ENCODE results near the gene PSD2. TPM values are rescaled to one million over a fixed set of nuclear protein-coding genes. Genes with fewer than 3 reads are reported as not detected.
A peak's percentile ranks its signal among the peaks of the same experiment; 100 is the strongest.

PSD2 gene
- total RNA-seq, 2 donors from 2014 or later, result not detected

DNA sequence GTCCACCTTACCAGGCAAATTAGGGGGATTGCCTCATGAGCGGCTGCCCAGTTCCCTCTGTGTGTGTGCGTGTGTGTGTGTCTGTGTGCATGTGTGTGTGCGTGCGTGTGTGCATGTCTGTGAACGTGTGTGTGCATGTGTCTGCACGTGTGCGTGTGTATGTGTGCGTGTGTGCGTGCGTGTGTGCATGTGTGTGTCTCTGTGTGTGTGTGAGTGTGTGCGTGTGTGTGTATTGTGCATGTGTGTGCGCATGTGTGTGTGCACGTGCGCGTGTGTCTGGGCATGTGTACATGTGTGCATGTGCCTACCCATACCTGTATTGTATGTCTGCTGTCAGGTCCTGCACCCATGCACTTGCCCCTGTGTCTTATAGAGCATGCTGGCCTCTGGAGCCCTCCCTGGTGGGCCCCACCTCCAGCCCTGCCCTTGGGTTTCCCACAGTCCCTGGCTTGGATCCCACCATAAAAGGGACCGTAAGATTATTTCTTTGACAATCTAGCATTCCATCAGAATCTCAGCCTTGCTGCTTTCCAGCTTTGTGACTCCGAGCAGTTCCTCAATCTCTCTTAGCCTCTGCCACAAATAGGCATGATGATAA is 9.3 kb downstream of the PSD2 start:
- no peaks in the 10 kb centered on the region for H3K9me3 Mint-ChIP-seq
- ATAC-seq (replicated peaks in 1 of 2) (no peak), DNase-seq (no peak)
- H3K4me3 Mint-ChIP-seq, result no peak overlapping the region
- H3K27me3 Mint-ChIP-seq (ENCODE audit: low read depth), result peaks cover 36% of the 10 kb centered on the region
- H3K27ac Mint-ChIP-seq, result no peak overlapping the region
- no peaks in the 10 kb centered on the region for H3K4me1 Mint-ChIP-seq (ENCODE audit: low read depth)
- H3K36me3 Mint-ChIP-seq (ENCODE audit: insufficient read depth in 2 of 2), result no peaks in the 10 kb centered on the region

GRCh38 chr5:139805545-139805944 is 9.9 kb downstream of the PSD2 start:
- H3K9me3 Mint-ChIP-seq, result no peaks in the 10 kb centered on the region
- H3K4me1 Mint-ChIP-seq (ENCODE audit: low read depth), result no peaks in the 10 kb centered on the region
- no peak overlapping the region for H3K27ac Mint-ChIP-seq
- no peak overlapping the region for H3K4me3 Mint-ChIP-seq
- no peak for ATAC-seq (replicated peaks in 1 of 2)
- H3K27me3 Mint-ChIP-seq (ENCODE audit: low read depth), result peaks cover 30% of the 10 kb centered on the region
- no peaks in the 10 kb centered on the region for H3K36me3 Mint-ChIP-seq (ENCODE audit: insufficient read depth in 2 of 2)
- DNase-seq, result no peak

DNA sequence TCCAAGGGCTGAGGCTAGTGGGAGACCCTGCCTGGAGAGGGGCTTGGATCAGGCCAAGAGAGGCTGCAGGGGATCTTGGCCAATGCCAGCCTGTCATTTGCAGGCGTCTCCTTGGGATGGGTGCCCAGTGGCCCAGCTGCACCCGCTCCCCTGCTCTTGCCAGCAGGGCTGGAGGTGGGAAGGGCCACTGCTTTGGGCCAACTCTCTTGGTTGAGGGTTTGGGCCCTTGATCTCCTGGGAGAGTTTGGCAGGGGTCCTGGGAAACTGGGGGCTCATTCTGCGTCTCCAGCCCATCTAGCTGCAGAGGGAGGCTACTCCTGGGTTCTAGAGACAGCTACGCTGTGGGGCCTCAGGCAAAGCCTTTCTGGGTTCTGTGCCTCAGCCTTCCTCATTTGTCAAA is 10.5 kb downstream of the PSD2 start:
- H3K27me3 Mint-ChIP-seq (ENCODE audit: low read depth), result peaks cover 24% of the 10 kb centered on the region
- DNase-seq, result no peak
- H3K27ac Mint-ChIP-seq, result no peak overlapping the region
- no peaks in the 10 kb centered on the region for H3K4me1 Mint-ChIP-seq (ENCODE audit: low read depth)
- no peak overlapping the region for H3K4me3 Mint-ChIP-seq
- no peaks in the 10 kb centered on the region for H3K36me3 Mint-ChIP-seq (ENCODE audit: insufficient read depth in 2 of 2)
- no peaks in the 10 kb centered on the region for H3K9me3 Mint-ChIP-seq
- ATAC-seq (replicated peaks in 1 of 2), result no peak

- ATAC-seq (replicated peaks in 1 of 2), result peak in 1 of 2 donors; percentile 61
- Mint-ChIP-seq H3K36me3 (ENCODE audit: insufficient read depth in 2 of 2) (no peaks in the 10 kb centered on the region), H3K27ac (no peak overlapping the region), H3K4me3 (no peak overlapping the region), H3K27me3 (ENCODE audit: low read depth) (peaks cover 16% of the 10 kb centered on the region), H3K4me1 (ENCODE audit: low read depth) (no peaks in the 10 kb centered on the region), H3K9me3 (no peaks in the 10 kb centered on the region)
- no peak for DNase-seq
Measured at GRCh38 chr5:139806726-139807646, 11.4 kb downstream of the PSD2 start.

DNA sequence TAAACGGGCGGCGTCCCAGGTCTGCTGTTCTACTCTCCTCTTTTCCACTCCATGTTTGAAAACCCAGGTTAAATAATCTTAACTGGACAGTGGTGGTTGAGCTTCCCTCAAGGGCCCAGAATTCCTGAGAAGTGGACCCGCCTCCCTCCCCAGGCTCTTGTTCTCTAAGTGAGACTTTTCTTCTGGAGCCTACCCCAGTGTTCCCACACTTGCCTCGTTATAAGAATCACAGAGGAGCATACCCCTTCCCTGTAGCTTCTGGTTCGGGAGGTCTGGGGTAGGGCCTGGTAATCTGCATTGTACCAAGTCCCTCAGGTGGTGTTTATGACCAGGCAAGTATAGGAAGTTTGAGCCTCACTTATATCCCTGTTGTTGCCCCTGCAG is 12.0 kb downstream of the PSD2 start:
- Mint-ChIP-seq H3K4me1 (ENCODE audit: low read depth) (no peaks in the 10 kb centered on the region), H3K27ac (no peak overlapping the region), H3K4me3 (no peak overlapping the region), H3K27me3 (ENCODE audit: low read depth) (peaks cover 9% of the 10 kb centered on the region), H3K9me3 (no peaks in the 10 kb centered on the region), H3K36me3 (ENCODE audit: insufficient read depth in 2 of 2) (no peaks in the 10 kb centered on the region)
- no peak for DNase-seq
- ATAC-seq (replicated peaks in 1 of 2), result no peak

- Mint-ChIP-seq H3K9me3 (no peaks in the 10 kb centered on the region), H3K4me3 (no peak overlapping the region), H3K27me3 (ENCODE audit: low read depth) (peaks cover 6% of the 10 kb centered on the region), H3K4me1 (ENCODE audit: low read depth) (no peaks in the 10 kb centered on the region), H3K36me3 (ENCODE audit: insufficient read depth in 2 of 2) (no peaks in the 10 kb centered on the region), H3K27ac (no peak overlapping the region)
- DNase-seq (peak; percentile 33 to 46), ATAC-seq (replicated peaks in 1 of 2) (peak; percentile 43 to 49)
Measured at GRCh38 chr5:139808481-139809330, 13.1 kb downstream of the PSD2 start.

- ATAC-seq (replicated peaks in 1 of 2), result no peak
- no peak overlapping the region for H3K27ac Mint-ChIP-seq
Measured at GRCh38 chr5:139809331-139809810, 13.8 kb downstream of the PSD2 start.

GRCh38 chr5:139810341-139811273 is 15.0 kb downstream of the PSD2 start:
- no peaks in the 10 kb centered on the region for H3K36me3 Mint-ChIP-seq (ENCODE audit: insufficient read depth in 2 of 2)

More at GRCh38 chr5:139809331-139809810, 13.8 kb downstream of the PSD2 start:
- H3K36me3 Mint-ChIP-seq (ENCODE audit: insufficient read depth in 2 of 2), result no peaks in the 10 kb centered on the region
- no peak for DNase-seq
- H3K4me3 Mint-ChIP-seq, result no peak overlapping the region
- no peaks in the 10 kb centered on the region for H3K9me3 Mint-ChIP-seq
- no peaks in the 10 kb centered on the region for H3K27me3 Mint-ChIP-seq (ENCODE audit: low read depth)
- H3K4me1 Mint-ChIP-seq (ENCODE audit: low read depth), result no peaks in the 10 kb centered on the region

DNA sequence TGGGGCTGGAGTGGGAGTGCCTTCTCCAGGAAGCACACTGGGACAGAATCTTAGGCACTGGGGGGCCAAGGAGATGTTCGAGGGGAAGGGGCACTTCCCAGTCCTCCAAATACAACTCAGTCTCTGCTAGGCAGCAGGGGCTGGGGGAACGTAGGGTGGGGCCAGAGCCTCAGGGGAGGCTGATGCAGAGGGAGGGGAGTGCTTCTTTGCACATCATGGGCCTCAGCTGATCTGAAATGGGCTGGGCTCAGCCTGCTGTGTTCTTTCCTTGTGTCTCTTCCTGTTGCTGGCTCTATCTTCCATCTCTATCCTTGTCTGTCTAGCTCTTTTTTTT is 15.6 kb downstream of the PSD2 start:
- DNase-seq (no peak), ATAC-seq (replicated peaks in 1 of 2) (no peak)
- Mint-ChIP-seq H3K4me3 (no peak overlapping the region), H3K4me1 (ENCODE audit: low read depth) (no peaks in the 10 kb centered on the region), H3K9me3 (no peaks in the 10 kb centered on the region), H3K27ac (no peak overlapping the region), H3K36me3 (ENCODE audit: insufficient read depth in 2 of 2) (no peaks in the 10 kb centered on the region), H3K27me3 (ENCODE audit: low read depth) (no peaks in the 10 kb centered on the region)

More at GRCh38 chr5:139810341-139811273, 15.0 kb downstream of the PSD2 start:
- no peak overlapping the region for H3K4me3 Mint-ChIP-seq
- ATAC-seq (replicated peaks in 1 of 2) (no peak), DNase-seq (no peak)
- H3K4me1 Mint-ChIP-seq (ENCODE audit: low read depth), result no peaks in the 10 kb centered on the region
- H3K9me3 Mint-ChIP-seq, result no peaks in the 10 kb centered on the region
- no peaks in the 10 kb centered on the region for H3K27me3 Mint-ChIP-seq (ENCODE audit: low read depth)
- H3K27ac Mint-ChIP-seq, result no peak overlapping the region

DNA sequence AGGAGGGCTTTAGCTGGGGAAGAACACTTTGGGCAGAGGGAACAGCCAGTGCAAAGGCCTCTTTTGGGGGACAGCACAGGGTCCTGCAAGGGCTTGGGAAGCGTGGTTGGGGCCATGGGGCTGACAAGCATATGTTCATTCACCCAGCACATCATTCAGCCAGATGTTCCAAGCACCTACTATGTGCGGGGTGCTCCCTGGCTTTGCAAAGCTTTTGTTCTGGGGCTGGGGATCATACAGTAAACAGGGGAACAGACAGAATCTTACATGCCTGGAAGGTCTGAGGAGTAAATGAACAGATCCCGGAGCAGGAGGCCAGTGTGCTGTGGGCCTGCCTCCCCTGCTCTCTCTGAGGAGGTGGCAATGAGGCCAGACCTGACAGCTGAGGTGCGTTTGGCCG is 16.7 kb downstream of the PSD2 start:
- Mint-ChIP-seq H3K27ac (no peak overlapping the region), H3K36me3 (ENCODE audit: insufficient read depth in 2 of 2) (no peaks in the 10 kb centered on the region), H3K9me3 (no peaks in the 10 kb centered on the region), H3K4me1 (ENCODE audit: low read depth) (no peaks in the 10 kb centered on the region), H3K4me3 (no peak overlapping the region), H3K27me3 (ENCODE audit: low read depth) (no peaks in the 10 kb centered on the region)
- DNase-seq (no peak), ATAC-seq (replicated peaks in 1 of 2) (no peak)

- Mint-ChIP-seq H3K4me3 (no peak overlapping the region), H3K27me3 (ENCODE audit: low read depth) (no peaks in the 10 kb centered on the region), H3K36me3 (ENCODE audit: insufficient read depth in 2 of 2) (no peaks in the 10 kb centered on the region), H3K9me3 (no peaks in the 10 kb centered on the region), H3K27ac (no peak overlapping the region), H3K4me1 (ENCODE audit: low read depth) (no peaks in the 10 kb centered on the region)
- no peak for DNase-seq
- ATAC-seq (replicated peaks in 1 of 2), result no peak
Measured at GRCh38 chr5:139812836-139813805, 17.5 kb downstream of the PSD2 start.
